HG02840 (cell line): ENCODE data around the gene TMEM187.

ENCODE experiments used
- ATAC-seq: cut with Tn5 transposase; IDR thresholded peaks from one replicate; pipeline ENCODE4 v1.9.1; 2021; ENCODE audit warnings: mild to moderate bottlenecking, moderate library complexity, moderate number of reproducible peaks; ENCODE audit not compliant: unreplicated experiment, low FRiP score

The TMEM187 gene, protein sequence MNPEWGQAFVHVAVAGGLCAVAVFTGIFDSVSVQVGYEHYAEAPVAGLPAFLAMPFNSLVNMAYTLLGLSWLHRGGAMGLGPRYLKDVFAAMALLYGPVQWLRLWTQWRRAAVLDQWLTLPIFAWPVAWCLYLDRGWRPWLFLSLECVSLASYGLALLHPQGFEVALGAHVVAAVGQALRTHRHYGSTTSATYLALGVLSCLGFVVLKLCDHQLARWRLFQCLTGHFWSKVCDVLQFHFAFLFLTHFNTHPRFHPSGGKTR

DNA sequence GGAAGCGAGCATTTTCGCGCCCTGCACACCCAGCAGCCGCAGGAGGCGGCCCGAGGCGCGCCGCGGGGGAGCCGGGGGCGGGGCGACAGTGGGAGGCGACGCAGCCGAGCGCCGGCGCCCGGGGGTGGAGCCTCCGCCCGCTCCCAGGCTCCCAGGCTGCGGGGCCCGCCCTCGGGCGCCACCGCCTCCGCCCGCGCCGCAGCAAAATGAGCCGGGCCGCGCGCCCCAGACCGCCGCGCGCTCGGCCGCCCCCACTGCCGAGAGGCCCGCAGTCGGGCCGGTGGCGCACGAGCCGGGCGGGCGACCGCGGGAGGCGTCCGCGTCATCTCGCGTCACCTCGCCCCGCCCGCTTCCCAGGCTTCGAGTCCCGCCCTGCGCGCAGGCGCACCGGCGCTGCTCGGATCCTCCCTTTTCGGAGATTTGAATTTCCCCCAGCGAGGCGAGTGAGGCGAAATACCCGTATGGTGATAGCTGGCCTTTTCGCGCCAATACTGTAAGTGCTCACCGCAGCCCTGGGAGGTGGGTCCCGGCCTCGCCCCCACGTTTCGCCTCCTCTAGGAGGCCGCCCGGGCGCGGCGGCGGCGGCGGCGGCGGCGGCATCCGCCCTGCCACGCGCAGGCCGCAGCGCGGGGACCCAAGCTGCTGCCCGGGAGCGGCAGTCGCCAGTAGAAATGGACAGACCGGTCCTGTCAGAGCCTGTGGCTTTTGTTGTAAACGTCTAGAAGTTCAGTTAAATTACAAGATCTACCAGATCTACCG lies at the start of gene TMEM187:
TMEM187 (plus strand) TSS at position 387 of the 759 bp plus-strand sequence. CDS start 9,309 bp downstream, outside the sequence.
- peak; percentile 50 for ATAC-seq

DNA sequence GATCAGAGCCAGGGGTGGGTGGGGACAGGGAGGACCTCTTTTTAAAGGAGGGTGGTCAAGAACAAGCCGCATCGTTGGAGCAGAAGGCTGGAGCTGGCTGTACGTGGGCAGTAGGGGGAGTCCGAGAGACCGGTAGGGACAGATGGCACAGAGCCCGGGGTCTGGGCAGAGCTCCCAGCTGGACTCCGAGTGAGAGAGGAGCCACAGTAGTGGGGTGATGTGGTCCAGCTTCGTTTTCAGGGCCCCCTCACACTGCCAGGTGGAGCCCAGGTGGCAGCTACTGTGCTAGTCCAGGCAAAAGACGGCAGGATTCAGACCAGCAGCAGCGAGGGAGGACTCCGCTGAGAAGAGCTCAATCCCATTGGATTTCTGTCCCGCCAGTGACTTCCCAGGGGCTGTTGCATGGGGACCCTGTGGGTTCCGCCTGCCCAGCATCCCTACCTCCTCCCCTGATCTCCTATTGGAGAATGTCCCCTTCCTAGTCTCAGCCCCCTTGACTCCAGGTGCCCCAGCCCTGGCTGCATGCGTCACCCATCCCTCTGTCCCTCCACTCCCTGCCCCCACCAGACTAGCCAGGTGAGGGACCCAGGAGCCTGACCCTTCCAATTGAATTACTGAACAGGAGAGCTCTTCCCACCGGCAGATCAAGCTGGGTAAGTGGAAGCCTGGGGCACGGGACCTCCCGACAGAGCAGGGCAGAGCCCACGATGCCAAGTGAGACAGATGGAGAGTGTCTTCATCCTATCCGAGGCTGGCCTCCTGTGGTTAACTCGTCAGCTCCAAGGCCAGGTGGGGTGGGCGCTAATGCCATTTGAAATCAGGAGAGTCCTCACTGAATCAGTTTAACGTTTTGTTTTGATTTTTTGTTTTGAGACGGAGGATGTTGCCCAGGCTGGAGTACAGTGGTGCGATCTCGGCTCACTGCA lies 49.4 kb upstream of the TMEM187 start:
- no peak for ATAC-seq

DNA sequence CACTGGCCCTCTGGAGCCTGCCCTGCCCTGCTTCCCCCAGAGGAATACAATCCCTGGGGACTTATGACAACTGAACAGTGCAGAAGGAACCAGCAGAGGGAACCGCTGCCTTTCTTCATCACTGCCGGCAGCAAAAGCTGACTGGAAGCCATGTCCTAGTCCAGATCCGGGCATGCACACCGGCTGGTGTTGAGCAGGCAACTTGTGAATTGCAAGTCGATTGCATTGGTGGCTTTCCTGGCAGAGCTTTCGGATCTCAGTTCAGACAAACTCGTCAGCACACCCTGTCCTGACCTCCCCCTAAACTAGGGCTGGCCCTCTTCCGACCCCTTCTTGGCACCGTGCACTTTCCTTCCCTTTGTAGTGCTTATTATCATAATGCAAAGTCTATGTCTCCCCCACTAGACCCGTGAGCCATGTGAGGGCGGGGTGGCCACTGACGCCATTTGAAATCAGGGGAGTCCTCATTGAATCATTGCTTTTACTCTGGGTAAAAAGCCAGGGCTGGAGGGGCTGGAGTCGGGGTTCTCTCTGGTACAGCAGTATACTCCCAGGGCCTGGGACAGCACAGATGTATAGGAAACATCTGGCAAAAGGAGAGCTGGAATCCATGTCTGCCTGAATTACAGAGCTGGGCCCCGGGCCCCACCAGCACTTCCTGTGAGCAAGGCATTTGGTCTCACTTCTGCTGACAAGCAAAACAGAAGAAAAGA lies 48.2 kb upstream of the TMEM187 start:
- ATAC-seq: no peak

DNA sequence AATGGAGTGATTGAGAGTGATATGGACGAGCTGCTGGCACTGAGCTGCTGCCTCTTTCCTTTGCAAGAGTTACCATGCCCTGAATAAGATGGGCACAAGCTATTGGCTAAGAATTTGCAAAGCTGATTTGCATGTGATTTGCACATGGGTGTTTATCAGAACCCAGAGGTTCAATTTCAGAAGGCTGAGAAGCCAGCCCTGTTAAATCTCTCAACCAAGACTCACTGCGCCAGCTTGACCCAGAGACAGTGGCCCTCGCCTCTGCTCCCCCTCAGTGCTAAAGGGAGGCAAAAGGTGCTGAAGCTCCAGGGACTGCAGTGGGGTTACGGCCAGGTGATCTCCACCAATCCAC lies 47.2 kb upstream of the TMEM187 start:
- no peak for ATAC-seq

DNA sequence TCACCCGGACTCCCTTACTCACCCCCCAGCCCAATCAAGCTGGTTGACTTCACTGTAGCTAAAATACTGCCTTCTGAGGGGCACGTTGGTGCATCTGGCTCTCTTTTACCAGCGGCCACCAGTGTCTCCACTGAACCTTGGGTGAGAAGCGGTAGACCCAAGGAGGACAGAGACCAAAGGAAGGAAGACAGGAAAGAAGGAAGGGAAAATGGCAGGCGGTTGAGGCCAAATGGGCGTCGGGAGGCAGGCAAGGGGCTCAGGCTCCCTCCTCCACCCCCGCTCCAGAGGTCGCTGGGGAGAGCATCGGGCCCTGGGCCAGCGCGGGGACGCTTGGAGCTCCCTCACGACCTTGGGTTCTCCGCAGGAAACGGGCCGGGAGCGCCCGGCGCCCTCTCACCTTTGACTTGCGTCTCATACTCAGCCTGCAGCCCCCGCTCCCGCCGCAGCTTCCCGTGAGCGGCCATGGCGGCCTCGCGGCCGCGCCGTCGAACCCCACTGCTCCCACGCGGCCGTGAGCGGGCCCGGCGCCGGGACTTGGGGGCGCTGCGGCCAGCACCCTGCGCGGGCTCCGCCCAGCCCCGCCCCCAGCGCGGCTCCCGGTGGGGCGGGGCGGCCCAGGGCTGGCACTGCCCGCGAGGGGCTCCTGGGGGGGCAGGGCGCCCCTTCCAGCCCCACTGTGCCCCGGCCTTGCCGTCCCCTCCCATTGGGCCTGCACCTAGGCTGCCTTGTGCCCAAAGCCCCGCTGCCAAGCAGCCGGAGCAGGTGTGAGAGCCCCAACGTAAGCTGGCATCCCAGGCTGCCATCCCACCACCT lies 46.6 kb upstream of the TMEM187 start, which contains the start of gene ARHGAP4:
ARHGAP4 (minus strand) TSS at position 526 of the 813 bp plus-strand sequence; CDS start at position 464, 62 bp downstream.
- no peak for ATAC-seq

DNA sequence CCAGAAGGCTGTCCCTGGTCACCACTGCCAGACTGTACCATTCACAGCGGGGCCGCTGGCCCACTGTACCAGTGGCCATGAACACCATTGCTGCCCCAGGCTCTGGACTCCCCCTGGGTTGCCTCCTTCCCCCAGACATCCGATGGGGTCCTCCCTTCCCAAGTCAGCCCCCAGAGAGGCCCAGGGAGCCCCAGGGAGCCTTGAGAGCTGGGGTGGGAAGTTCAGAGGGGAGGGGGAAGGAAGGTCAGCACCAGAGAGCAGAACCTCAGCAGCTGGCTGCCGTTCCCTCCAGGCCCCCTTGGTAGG lies 46.0 kb upstream of the TMEM187 start:
- ATAC-seq: no peak

DNA sequence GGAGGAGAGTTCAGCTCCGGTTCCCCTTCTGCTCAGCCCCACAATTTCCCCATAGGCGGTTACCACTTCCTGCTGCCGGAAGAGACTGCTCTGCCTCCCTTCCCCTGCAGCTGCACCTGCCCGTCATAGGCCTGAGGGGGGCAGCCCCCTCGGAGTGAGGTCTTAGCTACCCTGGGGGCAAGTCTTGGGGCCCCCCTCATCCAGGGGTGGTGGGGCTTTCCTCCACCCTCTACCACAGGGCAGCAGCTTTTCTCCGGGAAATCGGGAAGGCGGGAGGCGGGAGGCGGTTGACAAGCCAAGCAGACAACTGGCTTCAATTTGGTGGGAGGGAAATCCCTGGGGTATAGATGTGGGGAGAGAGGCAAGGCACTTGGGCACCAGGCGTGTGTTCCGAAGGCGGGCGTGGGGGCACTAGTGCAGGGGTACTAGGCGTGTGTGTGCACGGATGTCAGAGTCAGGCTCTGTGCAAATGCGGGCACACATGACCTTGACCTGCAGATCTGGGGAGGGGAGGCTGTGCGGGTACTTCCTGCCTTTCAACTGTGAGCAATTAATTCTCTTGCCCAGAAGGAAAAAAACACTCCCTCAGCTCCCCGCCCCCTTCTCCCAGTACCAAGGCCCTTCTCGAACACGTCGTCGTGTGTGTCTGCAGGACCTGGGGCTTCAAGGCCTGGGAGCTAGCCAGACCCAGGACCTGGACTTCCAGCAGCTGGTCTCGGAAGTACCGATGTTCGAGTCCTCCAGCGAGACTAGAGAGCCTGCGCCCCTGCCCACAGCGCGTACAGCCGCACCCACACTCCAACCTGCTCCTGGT lies 45.5 kb upstream of the TMEM187 start:
- ATAC-seq: peak; percentile 43

DNA sequence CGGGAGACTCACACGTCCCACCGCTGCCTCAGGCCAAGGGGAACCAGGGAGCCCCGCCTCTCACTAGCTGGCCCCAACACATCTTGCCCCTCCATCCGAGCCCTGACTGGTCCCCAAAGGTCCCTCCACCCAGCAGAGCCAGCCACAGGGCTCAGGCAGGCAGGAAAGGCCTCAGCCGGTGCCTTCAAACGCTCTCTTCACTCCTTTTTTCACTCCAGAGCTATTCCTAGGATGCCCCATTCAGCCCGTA lies 45.0 kb upstream of the TMEM187 start:
- ATAC-seq: no peak

DNA sequence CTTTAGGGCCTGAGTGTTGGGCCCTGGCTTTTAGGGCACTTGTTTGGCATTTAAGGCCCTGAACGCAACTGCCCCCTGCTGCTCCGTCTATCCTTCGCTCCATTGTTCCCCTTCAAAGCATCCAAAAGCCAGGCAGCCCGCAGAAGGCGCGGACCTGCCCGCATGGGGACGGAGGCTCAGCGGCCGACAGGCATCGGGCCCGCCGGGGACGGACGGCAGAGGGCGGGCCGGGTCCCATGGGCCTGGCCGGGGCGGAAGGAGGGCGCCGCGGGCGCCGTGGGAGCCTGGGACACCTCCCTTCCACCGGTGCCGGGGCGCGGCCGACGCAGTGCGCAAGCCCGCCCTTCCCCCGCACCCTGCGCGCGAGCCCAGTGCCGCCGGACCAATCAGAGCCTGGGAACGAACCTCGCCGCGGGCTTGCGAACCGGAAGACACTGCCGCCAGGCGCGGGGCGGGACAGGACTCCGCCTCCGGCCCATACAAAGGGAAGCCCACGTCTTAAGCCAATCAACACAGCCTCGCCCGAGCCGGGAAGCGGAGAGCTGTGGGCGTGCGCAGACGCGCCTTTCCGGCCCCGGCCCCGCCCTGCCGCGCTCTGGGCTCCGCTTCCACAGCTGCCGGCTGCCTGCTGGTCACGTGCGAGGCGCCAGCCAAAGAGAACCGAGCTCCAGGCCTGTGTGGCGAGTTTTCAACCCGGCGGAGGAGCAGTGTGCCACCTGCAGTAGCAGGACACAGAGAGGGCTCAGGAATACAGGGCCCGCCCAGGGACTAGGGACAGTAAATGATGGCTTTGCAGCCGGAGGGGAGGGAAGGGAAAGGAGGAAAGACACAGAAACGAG lies 44.4 kb upstream of the TMEM187 start:
- peak; percentile 60 for ATAC-seq

DNA sequence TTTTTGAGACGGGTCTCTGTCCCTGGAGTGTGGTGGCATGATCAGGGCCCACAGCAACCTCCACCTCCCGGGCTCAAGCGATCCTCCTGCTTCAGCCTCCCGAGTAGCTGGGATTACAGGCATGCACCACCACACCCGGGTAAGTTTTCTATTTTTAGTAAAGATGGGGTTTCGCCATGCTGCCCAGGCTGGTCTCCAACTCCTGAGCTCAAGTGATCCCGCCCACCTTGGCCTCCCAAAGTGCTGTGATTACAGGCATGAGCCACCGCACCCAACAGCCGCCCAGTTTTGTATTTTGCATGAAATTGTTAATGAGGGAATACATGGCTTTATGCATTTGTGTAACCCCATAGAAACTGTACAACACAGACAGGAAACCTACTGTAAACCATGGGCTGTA lies 43.7 kb upstream of the TMEM187 start:
- no peak for ATAC-seq

DNA sequence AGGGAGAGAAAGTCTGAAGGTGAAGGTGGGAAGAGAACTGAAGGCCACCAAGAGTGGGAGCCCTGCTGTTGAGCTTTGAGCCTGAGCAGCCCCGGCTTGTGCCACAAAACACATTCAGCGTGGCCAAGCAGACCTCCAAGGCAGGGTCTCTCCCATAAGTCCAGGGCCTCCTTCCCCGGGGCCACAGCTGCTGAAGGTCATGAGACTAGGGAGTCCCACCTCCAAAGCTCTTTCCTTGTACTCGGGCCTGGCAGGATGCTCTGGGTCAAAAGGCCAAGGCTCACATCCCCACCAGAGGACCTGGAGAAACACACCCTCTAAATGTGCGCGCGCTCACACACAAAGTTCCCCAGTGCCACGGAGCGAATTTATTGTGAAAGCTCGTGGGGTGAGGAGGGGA lies 43.0 kb upstream of the TMEM187 start:
- ATAC-seq: no peak

DNA sequence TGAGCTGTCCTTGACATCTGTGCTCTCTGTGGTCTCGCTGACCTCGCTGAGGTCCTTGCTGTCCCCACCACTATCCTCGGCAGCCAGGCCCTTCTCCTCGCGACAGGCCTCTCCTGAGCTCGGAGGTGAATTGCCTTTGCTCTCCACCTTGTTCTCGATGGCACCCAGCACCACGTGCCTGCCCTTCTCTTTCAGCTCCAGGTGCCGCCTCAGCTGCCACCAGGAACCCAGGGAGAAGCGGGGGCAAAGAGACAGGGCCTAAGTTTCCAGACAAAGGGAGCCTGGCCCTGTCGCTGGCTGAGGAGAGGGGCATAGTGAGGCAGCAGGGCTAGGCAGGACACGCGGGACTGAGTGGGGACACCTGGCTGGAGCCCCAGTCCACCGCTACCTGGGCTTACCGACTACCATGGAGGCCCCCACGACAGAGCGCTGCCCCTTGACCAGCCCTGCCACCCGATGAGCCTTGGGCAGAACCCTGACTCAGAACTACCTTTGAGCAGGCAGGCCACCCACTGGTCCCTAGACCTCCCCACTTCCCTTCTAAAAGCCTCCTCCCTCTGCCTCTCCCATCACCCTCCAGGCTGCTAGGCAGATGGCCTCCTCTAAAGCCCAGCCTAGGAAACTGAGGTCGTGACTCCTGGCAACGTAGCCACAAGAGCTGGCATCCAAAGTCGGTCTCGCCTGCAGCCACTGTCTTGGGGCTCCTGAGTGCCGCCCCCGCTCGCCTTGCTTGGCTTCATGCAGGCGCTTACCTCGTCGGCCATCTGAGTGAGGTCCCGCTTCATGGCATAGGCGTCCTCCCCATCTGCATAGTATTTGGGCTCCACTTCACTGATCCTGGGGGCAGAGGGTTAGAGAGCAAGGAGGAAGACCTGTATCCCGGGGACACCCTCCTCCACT lies 42.3 kb upstream of the TMEM187 start:
- ATAC-seq: no peak

DNA sequence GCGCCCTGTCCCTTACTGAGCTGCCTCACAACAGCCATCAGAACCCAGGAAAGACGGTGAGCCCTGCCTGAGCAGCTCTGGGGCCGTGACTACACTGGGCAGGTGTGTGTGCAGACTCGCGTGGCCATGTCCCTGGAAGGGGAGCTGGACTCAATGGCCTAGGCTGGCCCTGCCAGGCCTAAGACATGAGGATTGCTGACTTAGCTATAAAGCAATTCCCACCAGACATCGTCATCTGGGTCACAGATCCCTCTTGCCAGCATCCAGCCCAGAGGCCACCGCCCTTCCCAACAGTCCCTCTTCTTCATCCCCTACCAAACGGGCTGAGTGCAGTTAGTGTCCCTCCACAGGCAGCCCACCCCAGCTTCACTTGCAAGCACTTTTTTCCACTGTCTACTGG lies 41.4 kb upstream of the TMEM187 start:
- no peak for ATAC-seq

DNA sequence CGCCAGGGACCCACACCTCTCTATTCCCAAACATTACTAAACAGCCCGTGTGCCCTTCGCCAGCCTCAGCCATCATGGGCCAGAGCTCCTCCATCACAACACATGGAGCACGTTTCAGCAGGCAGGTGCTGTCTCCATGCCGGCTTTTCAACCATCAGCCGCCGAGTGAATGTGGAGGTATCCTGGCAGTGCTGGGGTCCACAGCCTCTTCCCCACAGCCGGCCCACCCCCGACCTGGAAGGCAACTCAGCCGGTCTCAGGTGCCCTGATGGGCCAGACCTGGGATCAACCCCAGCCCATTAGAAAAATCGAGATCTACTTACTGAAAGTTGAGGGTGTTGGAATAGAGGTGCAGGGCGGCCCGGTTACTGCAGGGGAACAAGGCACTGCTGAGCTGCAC lies 40.8 kb upstream of the TMEM187 start:
- no peak for ATAC-seq

DNA sequence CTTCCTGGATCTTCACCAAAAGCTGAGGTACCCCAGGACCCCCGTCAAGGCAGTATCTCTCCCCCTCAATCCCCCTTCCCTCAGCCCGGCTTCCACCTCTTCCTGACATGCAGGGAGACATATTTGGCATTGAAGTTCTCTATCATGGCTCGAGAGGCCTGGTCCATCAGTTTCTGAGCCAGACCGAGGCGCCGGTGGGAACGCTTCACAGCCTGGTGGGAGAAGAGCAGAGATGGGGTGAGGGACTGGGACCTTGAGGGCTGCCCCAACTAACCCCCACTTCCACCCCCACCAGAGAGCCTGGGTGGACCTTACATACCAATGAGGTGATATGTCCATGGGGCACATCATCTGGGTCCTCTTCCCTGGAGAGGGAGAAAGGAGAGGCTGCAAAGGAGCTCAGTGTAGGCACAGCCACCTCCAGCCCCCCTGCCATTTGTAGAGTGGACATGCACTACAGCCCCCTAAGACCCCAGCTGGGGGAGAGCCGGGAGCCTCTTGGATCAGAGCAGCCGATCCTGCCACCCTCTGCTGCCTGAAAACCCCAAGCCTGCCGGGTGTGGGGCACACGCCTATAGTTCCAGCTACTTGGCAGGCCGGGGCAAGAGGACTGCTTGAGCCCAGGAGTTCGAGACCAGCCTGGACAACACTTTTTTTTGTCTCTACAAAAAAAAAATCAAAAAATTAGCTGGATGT lies 40.2 kb upstream of the TMEM187 start:
- no peak for ATAC-seq

DNA sequence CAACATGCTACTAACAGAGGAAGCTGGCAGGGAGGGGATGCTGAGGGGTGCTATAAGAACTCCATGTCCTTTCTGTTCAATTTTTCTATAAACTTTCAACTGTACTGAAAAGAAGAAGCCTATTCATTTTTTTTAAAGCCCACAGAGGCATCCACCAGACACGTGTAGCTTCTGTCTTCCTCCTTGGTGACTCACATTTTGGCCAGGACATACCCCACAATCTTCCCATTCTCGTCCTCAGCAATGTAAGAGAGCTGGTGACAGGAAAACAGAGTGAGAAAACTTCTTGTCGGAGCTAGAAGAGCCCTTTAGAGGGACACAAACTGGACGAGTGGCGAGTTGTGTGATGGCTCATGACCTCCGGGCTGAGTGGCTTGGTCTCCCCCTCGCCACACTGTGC lies 38.8 kb upstream of the TMEM187 start:
- ATAC-seq: no peak
